GM19193 (cell line): ENCODE data around the gene ITFG1.

Experiments
- POLR2A ChIP-seq: IDR thresholded peaks from 4 replicates; pipeline ENCODE4 v1.6.1; 2011; ENCODE audit not compliant: insufficient read depth, insufficient read length; ENCODE audit errors: extremely low read depth

ITFG1 gene

GRCh38 chr16:47483616-47484015 is 22.8 kb upstream of the ITFG1 start:
- TF ChIP-seq POLR2A: no peak

- TF ChIP-seq POLR2A: no peak
Observed at GRCh38 chr16:47481698-47482374, 21.0 kb upstream of the ITFG1 start.

GRCh38 chr16:47480410-47480809 is 19.5 kb upstream of the ITFG1 start:
- TF ChIP-seq POLR2A: no peak

- no peak for TF ChIP-seq POLR2A
Observed at GRCh38 chr16:47477679-47478078, 16.8 kb upstream of the ITFG1 start.

- TF ChIP-seq POLR2A: no peak
Observed at GRCh38 chr16:47476654-47477345, 15.9 kb upstream of the ITFG1 start.

GRCh38 chr16:47475786-47476185 is 14.9 kb upstream of the ITFG1 start:
- TF ChIP-seq POLR2A: no peak

- TF ChIP-seq POLR2A: no peak
Observed at GRCh38 chr16:47473792-47474191, 12.9 kb upstream of the ITFG1 start.

- TF ChIP-seq POLR2A: no peak
Observed at GRCh38 chr16:47470810-47471209, 9.9 kb upstream of the ITFG1 start.

- no peak for TF ChIP-seq POLR2A
Observed at GRCh38 chr16:47470211-47470610, 9.3 kb upstream of the ITFG1 start.

GRCh38 chr16:47469227-47469626 is 8.4 kb upstream of the ITFG1 start:
- no peak for TF ChIP-seq POLR2A

GRCh38 chr16:47467501-47467900 is 6.6 kb upstream of the ITFG1 start:
- TF ChIP-seq POLR2A: no peak

- no peak for TF ChIP-seq POLR2A
Observed at GRCh38 chr16:47465919-47466630, 5.2 kb upstream of the ITFG1 start.

GRCh38 chr16:47463771-47464624 is 3.1 kb upstream of the ITFG1 start:
- TF ChIP-seq POLR2A: no peak

GRCh38 chr16:47461598-47462266 is 869 bp upstream of the ITFG1 start:
- TF ChIP-seq POLR2A: no peak
